ENCODE results near the gene CCSAP.
"Not testable (repeated sequence)": the region's sequence is repeated elsewhere in the genome, so short reads cannot be mapped to it uniquely, and the experiment has no call there.

The CCSAP gene, protein sequence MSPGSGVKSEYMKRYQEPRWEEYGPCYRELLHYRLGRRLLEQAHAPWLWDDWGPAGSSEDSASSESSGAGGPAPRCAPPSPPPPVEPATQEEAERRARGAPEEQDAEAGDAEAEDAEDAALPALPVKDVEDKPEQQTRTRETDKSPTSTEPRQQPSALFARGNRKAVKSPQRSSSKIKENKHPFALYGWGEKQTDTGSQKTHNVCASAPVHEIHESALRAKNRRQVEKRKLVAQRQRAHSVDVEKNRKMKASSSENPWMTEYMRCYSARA

DNA sequence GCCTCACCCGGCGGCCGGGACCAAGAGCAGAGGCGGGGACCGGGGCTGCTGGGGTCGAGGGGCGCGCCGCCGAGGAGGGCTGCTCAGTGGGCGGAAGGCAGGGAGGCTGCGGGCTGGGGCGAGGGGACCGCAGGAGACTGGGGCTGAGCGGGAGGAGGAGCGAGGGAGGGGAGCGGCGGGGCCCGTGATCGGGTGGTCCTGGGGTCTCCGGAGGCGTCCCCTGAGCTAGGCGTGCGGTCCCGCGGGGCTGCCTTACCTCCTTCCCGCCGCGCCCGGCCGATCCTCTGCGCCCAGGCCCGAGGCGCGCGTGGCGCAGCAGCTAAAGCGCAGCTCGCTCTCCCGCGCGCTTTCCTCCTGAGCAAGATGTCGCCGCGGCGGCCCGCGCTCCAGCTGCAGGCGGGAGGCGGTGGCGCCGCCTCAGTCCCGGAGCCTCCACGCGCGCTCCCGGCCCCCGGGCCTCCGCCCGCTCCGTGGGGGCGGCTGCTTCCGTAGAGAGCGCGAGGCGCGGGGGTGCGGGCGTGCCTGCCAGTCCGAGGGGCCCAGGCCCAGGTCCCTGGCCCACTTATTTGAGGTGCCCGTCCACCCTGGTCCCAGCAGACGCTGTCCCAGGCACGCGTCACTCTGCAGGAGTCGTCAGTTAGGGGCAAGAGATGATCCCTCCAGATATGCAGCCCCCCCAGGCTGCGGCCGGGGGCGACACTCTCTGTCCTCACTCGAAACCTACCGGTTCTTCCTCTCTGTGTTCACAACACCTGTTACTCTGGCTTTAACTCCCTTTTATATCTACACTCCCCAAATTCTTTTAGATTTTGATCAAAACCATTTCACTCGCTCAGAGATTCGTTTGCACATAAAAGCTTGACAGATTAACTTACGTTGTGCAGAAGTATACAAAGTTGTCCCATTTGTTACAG is at the start of gene CCSAP:
TSS of gene CCSAP (minus strand) at position 392 of the 914 bp plus-strand sequence. CDS start 582 bp downstream, outside the sequence.
- DNase-seq: peak; percentile 48 to 56

DNA sequence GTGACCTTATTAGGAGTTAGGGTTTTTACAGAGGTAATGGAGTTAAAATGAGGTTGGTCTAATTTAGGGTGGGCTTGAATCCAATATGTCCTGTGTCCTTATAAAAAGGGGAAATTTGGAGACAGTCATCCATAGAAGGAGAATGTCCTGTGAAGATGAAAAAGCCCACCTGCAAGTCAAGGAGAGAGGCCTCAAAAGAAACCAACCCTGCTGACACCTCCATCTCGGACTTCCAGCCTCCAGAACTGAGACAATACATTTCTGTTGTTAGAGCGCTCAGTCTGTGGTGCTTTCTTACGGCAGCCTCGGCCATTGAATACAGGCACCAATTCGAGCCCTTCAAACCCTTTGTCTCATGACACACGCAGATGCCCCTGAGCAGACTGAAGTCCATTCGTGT is 47.3 kb upstream of the CCSAP start:
- no peak for DNase-seq

DNA sequence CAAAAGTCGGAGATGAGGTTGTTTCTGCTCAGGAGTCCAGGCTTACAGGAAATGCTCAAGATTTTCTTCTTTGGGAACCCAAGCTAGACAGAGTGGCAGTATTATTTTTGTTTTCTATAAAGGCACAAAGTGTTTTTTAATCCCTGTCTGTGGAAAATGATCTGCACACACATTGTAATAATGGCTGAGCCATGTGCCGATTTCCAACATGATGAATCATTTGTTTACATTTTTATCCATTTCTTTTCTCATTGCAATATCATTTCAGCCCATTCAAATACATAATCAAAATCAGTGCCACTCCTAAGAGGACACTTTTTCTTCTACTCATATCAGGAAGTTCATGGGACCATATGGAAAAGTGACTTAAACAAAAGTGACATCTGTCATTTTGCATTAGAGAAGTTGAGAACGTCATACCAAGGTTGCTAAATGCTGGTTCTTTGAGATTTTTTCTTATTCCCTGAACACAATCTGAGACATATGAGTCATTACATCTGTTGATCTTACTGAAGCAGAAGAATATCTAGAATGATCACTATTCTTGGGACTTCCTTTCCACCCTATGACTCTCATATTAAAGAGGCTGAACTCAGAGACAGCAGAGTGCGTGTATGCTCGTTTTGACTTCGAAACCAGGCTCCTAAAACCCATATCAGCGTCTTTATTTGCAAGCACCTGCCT is 46.2 kb upstream of the CCSAP start:
- no peak for DNase-seq

DNA sequence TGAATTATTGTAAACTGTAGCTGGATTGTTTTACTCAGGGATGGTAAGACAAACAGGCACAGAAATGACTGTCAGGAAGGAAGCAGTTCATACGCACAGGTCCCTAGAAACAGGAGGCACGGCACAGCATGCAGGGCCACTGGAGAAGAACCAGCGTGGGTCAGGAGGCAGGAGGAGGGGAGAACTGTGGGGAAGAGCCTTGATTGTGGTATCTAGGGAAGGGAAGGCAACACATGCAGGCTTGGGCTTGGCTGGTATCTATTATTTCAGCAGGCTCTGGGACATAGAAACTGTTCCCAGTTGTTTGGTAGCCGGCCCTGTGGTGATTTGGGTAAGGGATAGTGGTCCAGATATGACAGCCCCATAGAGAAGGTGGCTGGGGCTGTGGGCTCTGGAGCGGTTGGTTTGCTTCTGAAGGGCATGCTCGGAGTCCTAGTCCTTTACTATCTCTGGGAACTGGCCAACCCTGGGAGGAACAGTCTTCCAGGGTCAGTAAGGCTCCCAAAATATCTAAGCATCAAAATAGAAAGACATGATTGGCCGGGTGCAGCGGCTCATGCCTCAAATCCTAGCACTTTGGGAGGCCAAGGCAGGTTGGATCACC is 43.1 kb upstream of the CCSAP start:
- DNase-seq: no peak

DNA sequence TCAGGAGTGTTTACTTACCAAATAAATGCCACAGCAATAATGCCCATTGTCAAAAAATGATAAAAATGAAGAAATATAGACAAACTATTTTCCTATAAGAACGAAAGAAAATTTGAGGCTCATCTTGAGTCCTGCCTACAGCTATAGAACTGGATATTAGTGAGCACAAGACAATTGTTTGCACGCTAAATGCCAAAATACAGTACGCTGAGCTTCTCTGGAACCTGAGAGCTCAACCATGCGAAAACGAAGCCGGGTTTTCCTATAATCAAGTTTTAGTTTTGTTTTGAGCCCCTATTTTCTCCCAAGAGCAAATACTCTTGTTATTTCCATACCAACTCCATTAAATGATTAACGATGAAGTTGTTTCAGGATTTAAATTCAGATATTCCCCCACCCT is 42.0 kb upstream of the CCSAP start:
- no peak for DNase-seq

DNA sequence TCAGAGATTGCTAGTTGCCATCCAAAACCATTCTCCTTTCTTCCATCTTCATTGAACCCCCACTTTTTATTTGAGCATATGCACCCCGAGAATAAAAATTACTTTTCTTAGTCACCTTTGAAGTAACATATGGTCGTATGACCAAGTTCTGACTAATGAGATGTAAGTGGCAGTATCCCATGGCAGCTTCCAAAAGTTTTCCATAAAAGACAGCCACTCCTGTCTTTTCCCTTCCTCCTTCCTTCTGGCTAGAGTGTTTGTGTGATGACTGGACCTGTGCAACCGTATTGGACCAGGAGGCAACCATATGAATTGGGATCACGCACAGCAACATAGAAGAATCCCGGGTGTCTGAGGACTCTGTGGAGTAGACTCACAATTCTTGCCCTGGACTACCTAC is 41.1 kb upstream of the CCSAP start:
- DNase-seq: no peak

DNA sequence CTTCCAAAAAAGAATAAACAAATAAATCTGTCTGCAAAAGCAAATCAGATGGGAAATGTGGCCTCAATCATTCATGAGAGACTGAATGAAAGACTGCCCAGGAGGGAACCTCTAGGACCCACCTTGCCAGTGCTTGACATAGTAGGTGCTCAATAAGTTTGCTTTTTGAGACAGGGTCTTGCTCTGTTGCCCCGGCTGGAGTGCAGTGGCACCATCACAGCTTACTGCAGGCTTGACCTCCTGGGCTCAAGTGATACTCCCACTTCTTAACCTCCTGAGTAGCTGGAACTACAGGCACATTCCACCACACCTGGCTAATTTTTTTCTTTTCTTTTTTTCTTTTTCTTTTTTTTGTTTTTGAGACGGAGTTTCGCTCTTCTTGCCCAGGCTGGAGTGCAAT is 40.3 kb upstream of the CCSAP start:
- no peak for DNase-seq

DNA sequence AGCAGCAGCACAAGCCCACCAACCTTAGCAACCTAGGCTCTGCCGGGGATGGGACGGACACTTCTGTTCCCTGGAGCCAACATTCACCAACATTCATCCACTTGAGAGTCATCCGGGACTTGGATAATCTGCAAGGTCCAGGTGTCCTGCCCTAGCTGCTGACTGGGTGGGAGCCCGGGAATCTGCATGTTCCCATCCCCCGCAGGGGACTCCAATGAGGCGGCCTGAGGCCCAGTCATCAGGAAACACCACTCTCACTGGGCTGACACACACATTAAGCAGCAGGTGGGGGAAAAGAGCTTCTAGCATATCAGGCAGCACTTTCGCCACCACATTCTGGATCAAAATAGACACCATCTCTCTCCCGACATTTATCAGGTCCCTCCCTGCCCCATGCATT is 38.4 kb upstream of the CCSAP start:
- DNase-seq: no peak

DNA sequence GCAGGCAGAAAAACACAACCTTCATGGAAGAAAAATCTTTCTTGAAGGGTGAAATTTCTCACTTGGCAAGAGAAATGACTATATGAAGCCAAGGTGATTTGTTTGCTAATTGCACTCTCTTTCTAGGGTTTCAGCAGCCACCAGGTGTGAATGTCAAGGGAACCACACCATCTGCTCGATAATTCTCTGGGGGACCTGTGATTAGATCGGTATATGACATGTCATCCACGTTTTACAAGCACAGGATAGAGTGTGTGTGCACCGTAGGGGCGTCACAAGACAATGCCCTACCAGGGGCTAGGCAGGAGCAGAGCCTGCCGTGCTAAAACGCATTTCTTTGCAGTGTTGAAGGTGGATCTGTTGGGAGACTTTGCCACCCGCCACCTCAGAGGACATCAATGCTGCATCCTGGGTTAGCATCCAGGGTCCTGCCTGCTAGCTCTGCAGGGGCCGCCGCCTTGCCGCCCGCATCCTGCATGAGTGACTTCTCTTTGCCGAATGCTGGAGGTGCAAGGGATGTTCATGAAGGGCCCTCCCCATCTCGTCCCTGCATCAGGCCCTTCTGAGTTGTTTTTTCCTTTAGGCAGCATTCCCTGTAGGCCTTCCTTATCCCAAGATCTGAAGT is 37.8 kb upstream of the CCSAP start:
- no peak for DNase-seq

DNA sequence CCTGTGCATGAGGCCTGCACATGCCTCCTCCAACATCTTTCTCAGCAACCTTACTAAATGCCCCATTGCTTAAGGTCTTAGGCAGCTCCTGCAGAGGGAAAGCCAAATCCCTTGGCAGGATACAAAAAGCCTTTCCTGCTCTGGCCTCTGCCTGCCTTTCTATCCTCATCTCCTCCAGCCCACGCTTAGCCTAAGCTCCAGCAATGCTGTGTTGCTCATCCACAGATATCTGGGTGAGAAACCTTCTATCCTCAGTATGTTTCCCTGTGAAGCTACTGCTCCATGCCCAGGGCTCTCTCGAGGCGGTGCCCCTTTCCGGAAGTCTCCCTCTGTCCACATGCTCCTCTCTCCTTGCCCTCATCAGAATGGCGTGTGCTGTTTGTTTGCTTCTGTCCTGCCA is 37.0 kb upstream of the CCSAP start:
- DNase-seq: no peak

DNA sequence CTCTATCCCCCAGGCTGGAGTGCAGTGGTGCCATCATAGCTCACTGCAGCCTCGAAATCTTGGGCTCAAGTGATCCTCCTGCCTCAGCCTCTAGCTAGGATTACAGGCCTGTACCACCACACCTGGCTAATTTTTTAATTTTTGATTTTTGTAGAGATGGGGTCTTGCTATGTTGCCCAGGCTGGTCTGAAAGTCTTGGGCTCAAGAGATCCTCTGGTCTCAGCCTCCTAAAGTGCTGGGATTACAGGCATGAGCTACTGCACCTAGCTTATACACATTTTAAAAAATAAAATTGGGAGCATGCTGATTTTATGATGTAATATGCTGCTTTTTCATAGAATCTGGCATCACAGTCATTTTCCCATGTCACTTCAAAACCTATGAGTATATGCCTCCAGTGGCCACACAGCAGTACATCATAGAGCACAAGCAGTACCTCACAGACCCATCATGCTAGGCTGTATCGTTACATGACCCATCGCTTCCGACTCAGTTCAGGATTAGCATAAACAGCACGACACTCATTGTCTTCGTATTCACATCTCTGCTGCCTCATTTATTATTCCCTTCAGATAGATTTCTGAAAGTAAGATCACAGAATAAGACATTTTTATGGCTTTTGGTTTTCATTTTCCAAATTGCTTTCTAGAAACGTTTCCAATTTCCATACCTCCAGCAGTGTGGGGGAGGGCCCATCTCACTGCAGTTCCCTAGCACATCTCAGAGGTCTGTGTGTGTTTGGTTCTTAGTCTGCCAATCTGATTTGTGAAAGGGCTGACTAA is 35.9 kb upstream of the CCSAP start:
- DNase-seq: no peak

DNA sequence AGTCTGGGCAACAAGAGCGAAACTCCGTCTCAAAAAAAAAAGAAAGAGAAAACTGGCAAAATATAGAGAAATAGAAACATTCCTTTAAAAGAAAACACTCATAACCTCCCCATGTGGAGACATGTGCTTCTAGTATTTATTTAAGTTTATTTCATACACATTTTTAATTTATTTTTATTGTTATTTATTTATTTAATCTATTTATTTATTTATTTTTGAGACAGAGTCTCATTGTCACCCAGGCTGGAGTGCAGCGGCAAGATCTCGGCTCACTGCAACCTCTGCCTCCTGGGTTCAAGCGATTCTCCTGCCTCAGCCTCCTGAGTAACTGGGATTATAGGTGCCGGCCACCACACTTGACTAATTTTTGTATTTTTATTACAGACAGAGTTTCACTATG is 35.2 kb upstream of the CCSAP start:
- DNase-seq: not testable (repeated sequence)

DNA sequence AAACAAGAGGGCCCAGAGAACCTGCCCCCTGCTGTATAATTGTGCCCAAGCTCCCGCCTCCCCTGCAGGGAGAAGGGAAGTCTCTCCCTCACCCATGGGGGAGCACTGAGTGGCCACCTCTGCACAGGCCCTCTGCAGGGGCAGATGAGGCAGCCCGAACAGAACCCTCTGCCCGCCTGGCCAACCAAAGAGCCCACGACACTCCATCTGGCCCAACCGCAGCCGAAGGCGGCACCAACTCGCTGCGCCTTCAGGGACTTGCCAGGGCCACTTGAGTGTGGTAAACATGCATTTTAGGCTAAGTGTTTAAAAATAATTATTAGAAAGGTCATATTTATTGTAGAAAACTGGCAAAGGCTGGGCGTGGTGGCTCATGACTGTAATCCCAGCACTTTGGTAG is 34.6 kb upstream of the CCSAP start:
- no peak for DNase-seq

DNA sequence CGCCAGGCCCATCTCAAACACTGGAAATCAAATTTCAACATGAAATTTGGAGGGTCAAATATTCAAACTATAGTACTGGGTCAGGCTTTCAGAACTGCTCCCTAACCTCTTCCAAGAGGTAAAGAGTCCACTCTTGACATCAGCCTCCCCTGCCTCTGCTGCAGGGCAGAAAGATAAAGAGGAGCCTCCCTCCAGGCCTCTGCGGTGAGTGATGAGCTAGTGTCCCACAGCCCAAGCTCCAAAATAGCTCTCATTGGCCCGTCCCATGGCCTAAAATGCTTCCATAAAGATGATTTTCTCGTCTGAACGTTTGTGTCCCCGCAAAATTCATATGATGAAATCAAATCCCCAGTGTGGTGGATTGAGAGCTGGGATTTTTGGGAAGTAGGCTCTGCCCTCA is 33.7 kb upstream of the CCSAP start:
- DNase-seq: no peak

DNA sequence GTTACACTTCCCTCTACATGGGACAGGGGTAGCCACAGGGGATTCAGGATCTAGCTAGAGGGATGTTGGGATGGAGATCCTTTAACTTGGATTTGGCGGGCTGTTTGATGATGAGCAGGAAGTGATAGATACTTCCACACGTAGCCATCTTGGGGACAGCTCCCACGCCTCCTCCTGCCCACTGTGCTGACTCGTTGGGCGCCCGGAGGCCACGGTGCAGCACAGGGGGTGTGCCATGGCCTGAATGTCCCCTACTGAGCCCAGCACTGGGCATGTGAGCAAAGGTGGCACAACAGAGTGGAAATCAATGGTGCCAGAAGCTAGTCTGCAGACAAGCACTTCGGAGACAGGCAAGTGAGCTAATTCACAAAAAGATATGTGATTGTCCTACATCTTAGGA is 31.6 kb upstream of the CCSAP start:
- no peak for DNase-seq

DNA sequence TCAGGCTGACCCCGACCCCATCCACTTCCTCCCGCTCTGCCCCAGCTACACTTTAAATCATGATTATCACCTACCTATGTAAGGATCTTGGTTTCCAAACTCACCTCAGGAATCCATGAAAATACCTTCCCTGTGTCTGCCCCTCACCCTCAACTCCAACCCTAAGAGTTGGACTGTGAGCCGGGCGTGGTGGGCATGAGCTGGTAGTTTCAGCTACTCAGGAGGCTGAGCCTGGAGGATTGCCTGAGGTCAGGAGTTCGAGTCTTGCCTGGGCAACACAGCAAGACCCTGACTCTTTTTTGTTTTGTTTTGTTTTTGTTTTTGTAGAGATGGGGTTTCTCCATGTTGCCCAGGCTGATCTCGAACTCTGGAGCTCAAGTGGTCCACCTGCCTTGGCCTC is 30.5 kb upstream of the CCSAP start:
- DNase-seq: no peak

DNA sequence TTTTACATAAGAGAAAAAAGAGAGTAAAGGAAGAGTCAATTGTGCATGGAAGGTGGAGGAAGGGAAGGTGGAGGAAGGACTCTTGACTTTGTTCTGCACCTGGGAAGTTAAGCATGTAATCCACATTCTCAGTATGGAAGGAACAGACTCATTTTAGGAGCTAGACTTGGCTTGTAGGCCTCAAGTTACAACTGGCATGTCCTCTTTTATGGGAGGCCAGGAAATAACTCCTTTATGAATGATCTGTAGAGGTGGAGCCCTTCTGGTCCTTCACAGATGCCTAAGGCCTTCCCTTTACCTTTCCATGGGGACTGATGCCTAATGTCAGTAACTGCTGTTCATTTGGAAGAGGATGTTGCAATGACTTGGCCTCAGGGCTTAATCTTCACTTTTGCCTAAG is 29.4 kb upstream of the CCSAP start:
- no peak for DNase-seq

DNA sequence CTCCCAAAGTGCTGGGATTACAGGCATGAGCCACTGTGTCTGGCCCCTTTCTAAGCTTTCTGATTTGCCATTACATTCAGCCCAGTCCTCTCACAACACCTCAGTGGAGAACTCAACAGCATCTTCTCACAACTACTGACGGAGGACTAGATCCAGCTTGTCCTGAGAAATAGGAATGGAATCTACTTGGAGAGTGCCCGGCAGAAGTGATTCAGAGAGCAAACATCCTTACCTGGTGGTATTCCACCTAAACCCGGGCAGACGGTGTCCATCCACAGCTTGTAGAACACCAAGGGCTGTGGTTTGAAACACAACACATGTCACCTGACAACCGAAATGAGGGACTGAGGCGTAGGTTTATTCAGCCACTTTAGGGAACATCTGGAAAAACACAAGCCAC is 28.8 kb upstream of the CCSAP start:
- no peak for DNase-seq

DNA sequence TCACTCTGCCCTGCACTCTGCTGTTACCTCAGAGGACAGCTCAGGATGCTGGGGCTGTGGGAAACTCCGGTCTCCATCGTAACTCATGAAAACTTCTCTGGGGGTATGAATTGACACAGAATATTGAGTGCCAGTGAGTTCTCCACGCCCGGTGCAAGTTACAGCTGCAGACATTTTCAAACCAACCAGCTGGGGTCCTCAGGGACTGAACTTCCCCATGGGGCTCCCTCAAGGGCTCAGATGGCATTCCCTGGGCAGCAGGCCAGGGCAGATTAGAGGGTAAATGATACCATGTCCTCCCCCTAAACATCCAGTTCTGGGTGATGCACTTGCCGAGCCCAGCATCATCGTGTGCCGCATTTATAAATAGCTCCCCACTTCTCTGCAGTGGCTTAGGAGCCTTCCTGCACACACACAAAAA is 27.8 kb upstream of the CCSAP start:
- DNase-seq: no peak

DNA sequence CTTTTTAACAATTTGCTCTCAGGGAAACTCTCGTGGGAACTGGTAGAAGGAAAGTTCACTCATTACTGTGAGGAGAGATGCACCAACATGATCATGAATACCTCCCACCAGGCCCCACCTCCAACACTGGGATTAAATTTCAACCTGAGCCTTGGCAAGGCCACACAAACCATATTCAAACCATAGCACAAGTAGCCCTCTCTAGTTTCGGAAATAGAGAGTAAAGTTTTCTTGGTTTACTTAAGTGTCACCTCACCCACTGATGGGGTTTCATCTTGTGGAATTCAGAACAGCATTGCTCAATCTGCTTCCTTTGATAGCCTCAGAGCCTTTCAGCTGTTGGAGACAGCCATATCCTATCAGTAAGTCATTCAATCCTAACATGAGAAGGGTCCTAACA is 25.5 kb upstream of the CCSAP start:
- no peak for DNase-seq

DNA sequence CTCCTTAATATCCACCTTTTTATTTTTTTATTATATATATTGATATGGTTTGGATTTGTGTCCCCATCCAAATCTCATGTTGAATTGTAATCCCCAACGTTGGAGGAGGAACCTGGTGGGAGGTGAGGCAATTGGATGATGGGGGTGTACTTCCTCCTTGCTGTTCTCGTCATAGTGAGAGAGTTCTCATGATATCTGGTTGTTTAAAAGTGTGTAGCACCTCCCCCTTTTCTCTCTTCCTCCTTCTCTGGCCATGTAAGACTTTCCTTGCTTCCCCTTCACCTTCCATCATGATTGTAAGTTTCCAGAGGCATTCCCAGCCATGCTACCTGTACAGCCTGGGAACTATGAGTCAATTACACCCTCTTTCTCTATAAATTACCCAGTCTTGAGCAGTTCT is 22.7 kb upstream of the CCSAP start:
- no peak for DNase-seq

All from activated CD4-positive, alpha-beta T cell treated with anti-CD3 and anti-CD28 coated beads, Interleukin-2, amount 50 U/mL, for 48 hours (primary cell).